ENCODE data around the gene SP140L.
"Not testable (repeated sequence)": the region's sequence is repeated elsewhere in the genome, so short reads cannot be mapped to it uniquely, and the experiment has no call there.

Gene SP140L

DNA sequence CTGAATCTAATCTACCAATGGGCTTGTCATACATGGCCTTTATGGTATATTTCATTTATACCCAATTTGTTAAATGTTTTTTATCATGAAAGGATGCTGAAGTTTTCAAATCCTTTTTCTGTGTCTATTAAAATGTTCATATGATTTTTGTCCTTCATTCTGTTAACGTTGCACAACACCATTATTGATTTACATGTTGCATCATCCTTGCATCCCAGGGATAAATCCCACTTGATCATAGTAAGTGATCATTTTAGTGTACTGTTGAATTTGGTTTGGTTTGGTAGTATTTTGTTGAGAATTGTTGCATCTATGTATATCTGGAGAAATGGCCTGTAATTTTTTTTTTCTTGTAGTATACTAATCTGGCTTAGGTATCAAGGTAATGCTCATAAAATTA, 98.4 kb downstream of the SP140L start:
- no peak for DNase-seq (ENCODE audit: low spot score)
- TF ChIP-seq, protein P1, sequence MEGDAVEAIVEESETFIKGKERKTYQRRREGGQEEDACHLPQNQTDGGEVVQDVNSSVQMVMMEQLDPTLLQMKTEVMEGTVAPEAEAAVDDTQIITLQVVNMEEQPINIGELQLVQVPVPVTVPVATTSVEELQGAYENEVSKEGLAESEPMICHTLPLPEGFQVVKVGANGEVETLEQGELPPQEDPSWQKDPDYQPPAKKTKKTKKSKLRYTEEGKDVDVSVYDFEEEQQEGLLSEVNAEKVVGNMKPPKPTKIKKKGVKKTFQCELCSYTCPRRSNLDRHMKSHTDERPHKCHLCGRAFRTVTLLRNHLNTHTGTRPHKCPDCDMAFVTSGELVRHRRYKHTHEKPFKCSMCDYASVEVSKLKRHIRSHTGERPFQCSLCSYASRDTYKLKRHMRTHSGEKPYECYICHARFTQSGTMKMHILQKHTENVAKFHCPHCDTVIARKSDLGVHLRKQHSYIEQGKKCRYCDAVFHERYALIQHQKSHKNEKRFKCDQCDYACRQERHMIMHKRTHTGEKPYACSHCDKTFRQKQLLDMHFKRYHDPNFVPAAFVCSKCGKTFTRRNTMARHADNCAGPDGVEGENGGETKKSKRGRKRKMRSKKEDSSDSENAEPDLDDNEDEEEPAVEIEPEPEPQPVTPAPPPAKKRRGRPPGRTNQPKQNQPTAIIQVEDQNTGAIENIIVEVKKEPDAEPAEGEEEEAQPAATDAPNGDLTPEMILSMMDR (IDR thresholded peaks at IDR 0.05; ENCODE audit: borderline replicate concordance, control extremely low read depth, extremely low read depth, insufficient read depth, missing control alignments) = no peak
- in situ Hi-C loops (cut with MboI; ENCODE audit: low sequenced_read_pairs, unreplicated experiment) = no loop called here

DNA sequence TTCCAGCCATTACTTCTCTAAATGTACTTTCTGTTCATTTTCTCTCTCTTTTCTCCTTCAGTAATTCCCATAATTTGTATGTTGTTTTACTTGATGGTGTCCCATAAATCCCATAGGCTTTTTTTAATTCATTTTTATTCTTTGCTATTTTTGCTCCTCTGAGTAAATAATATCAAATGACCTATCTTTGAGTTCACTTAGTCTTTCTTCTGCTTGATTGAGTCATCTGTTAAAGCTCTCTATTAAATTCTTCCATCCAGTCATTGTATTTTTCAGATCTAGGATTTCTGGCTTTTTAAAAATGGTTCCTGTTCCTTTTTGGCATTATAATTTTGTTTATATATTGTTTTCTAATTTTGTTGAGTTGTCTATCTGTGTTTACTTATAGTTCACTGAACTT, 102.5 kb downstream of the SP140L start:
- in situ Hi-C loops (cut with MboI; ENCODE audit: low sequenced_read_pairs, unreplicated experiment) = no loop called here
- DNase-seq (ENCODE audit: low spot score) = no peak
- TF ChIP-seq, protein P1 (IDR thresholded peaks at IDR 0.05; ENCODE audit: borderline replicate concordance, control extremely low read depth, extremely low read depth, insufficient read depth, missing control alignments) = no peak

DNA sequence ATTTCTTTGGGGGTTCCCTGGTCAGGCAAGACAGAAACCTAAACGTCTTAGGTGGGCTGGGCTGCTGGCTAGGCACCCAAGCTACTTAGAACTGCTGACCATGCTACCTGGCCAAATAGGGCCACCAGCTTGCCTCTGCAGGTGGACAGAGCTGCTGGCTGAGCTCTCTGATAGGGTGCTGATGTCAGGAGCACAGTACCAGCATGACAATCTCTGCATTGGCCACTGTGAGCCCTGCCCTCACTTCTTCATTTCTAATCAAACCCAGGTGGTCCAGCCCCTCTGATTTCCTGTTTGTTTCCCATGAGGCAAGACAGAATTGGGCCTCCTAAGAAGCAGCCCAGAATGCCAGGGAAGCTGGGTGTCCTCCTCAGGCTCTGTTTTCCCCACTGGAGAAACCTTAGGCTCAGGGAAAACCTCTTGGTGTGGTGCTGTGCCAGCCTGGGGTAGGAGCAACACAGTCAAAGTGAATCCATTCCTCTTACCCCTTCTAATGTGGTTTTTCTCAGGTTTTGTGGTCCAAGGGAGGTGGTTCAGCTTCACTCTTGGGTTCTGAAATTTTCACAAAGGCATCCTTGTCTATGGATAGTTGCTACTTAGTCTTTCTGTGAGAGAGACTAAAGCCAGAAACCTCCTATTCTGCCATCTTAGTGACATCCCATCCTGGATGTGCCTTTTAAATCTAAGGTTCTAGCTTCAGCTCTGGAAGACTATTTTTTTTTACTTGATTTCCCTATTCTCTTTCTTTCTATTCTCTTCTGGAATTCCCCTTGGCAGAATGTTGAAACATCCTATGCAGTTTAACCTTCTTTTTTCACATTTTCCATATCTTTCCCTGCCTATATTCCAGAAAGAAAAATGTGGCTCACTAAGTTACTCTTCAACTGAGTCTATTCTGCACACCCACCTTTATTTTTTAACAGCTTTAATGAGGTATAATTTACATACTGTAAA, 104.2 kb downstream of the SP140L start:
- in situ Hi-C loops (cut with MboI; ENCODE audit: low sequenced_read_pairs, unreplicated experiment) = no loop called here
- no peak for DNase-seq (ENCODE audit: low spot score)
- TF ChIP-seq, protein P1 (IDR thresholded peaks at IDR 0.05; ENCODE audit: borderline replicate concordance, control extremely low read depth, extremely low read depth, insufficient read depth, missing control alignments) = no peak

DNA sequence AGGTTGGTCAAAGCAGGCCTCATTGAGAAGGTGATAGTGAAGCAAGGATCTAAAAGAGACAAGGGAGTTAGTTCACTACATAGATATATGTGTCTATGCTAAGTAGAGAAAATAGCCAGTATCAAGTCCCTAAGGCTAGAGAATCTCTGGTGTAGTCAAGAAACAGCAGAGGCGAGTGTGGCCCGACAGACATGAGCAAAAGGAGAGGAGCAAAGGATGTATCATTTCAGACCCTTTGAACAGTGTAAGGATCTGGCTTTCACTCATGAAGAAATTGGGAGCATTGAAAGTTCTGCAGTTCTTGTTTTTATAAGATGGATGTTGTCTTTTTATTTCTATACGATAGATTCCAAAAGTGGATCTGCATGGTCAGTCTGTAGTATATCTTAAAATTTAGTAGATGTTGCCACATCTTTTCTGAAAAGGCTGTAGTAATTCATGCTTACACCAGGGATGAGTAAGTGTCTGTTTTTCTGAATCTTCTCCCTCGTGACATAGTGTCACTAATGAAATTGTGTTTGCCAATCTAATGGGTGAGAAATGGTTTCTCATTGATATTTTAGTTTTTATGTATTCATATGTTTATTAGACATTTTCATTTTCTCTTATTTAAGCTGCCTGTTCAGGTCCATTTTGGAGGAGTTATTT, 107.8 kb downstream of the SP140L start:
- in situ Hi-C loops (cut with MboI; ENCODE audit: low sequenced_read_pairs, unreplicated experiment) = no loop called here
- no peak for DNase-seq (ENCODE audit: low spot score)
- TF ChIP-seq, protein P1 (IDR thresholded peaks at IDR 0.05; ENCODE audit: borderline replicate concordance, control extremely low read depth, extremely low read depth, insufficient read depth, missing control alignments) = no peak

DNA sequence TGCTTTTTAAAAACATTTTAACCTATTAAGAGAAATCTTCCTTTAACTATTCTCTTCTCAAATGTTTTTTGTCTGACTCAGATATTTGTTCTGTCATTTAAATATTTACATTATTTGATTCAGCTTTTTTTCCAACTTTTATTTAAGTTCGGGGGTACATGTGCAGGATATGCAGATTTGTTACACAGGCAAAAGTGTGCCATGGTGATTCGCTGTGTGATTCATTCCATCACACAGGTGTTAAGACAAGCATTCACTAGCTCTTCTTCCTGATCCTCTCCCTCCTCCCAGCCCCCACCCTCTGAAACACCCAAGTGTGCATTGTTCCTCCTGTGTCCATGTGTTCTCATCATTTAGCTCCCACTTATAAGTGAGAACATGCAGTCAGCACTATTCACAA, 108.4 kb downstream of the SP140L start:
- in situ Hi-C loops (cut with MboI; ENCODE audit: low sequenced_read_pairs, unreplicated experiment) = no loop called here

DNA sequence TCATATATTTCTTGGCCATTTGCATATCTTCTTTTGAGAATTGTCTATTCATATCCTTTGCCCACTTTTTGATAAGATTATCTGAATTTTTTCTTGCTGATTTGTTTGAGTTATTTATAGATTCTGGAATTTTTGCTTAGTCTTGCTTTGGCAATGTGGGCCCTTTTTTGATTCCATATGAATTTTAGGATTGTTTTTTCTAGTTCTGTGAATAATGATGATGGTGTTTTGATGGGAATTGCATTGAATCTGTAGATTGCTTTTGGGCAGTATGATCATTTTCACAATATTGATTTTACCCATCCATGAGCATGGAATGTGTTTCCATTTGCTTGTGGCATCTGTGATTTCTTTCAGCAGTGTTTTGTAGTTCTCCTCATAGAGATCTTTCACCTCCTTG, 112.1 kb downstream of the SP140L start:
- in situ Hi-C loops (cut with MboI; ENCODE audit: low sequenced_read_pairs, unreplicated experiment); DNase-seq (ENCODE audit: low spot score): not testable (repeated sequence)

More for the DNA sequence above, 108.4 kb downstream of the SP140L start:
- no peak for DNase-seq (ENCODE audit: low spot score)
- TF ChIP-seq, protein P1 (IDR thresholded peaks at IDR 0.05; ENCODE audit: borderline replicate concordance, control extremely low read depth, extremely low read depth, insufficient read depth, missing control alignments) = no peak

DNA sequence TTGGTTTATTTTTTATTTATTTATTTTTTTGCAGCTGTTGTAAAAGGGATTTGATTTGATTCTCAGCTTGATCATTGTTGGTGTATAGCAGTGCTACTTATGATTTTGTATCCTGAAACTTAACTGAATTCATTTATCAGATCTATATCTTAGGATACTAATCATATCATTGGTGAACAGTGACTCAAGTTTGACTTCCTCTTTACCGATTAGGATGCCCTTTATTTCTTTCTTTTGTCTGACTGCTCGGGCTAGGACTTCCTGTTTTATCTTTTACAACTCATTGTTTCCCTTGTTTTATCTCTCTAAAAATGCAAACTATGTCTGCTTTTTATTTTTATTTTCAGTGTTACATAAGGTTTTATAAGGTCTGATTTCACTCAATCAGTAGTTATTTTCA, 112.6 kb downstream of the SP140L start:
- TF ChIP-seq, protein P1 (IDR thresholded peaks at IDR 0.05; ENCODE audit: borderline replicate concordance, control extremely low read depth, extremely low read depth, insufficient read depth, missing control alignments) = no peak
- DNase-seq (ENCODE audit: low spot score) = no peak
- in situ Hi-C loops (cut with MboI; ENCODE audit: low sequenced_read_pairs, unreplicated experiment) = no loop called here
